GM19023 (cell line): ENCODE measurements around the gene HTT.
"Not testable (repeated sequence)": the region's sequence is repeated elsewhere in the genome, so short reads cannot be mapped to it uniquely, and the experiment has no call there.

Experiments
- ATAC-seq: cut with Tn5 transposase; IDR thresholded peaks from one replicate; pipeline ENCODE4 v1.9.1; 2021; ENCODE audit warnings: mild to moderate bottlenecking, moderate library complexity; ENCODE audit not compliant: unreplicated experiment

The HTT gene

DNA sequence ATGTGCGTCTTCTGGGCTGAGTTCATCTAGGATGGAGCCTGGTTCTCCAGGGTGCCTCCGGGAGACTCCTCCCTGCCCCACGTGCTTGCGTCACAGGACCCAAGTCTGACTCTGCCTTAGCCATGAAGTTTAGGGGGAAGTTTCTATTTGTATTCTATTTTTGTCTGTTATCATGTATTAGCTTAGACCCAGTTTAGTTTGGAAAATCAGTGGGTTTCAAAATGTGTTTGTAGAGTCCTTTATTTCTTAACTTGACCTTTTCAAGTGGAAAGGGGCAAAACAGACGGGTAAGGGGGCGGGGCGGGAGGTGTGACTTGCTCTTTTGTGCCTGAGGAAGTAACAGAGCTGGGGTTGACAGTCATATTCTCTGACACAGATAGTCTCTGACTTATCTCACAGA is 86.0 kb downstream of the HTT start:
- ATAC-seq, result no peak

DNA sequence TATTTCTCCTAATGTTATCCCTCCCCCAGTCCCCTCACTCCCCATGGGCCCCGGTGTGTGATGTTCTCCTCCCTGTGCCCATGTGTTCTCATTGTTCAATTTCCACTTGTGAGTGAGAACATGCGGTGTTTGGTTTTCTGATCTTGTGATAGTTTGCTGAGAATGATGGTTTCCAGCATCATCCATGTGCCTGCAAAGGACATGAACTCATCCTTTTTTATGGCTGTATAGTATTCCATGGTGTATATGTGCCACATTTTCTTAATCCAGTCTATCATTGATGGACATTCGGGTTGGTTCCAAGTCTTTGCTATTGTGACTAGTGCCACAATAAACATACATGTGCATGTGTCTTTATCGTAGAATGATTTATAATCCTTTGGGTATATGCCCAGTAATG is 86.6 kb downstream of the HTT start:
- ATAC-seq, result not testable (repeated sequence)

DNA sequence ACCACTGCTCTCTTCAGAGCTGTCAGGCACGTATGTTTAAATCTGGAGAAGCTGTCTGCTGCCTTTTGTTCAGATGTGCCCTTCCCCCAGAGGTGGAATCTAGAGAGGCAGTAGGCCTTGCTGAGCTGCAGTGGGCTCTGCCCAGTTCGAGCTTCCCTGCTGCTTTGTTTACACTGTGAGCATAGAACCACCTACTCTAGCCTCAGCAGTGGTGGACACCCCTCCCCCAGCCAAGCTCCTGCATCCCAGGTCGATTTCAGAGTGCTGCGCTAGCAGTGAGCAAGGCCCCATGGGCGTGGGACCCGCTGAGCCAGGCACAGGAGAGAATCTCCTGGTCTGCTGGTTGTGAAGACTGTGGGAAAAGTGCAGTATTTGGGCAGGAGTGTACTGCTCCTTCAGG is 92.0 kb downstream of the HTT start:
- not testable (repeated sequence) for ATAC-seq

DNA sequence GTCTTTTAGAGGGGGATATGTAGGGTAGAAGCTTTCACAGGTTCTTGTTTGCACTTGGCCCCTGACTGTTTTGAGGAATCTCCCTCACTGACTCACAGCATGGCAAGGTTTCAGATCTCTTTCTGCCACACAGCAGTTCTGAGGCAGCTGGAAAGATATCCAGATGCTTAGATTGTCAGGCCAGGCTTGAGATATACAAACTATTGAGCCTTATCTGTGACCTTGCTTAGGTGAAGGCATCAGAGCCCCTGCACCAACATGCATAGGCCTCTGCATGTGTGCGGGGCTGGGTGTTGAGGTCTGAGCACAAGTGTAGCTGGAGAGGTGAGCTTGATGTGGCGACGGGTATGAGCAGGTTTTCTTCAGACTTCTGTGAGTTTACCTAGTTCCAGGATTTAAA is 93.5 kb downstream of the HTT start:
- ATAC-seq, result no peak

DNA sequence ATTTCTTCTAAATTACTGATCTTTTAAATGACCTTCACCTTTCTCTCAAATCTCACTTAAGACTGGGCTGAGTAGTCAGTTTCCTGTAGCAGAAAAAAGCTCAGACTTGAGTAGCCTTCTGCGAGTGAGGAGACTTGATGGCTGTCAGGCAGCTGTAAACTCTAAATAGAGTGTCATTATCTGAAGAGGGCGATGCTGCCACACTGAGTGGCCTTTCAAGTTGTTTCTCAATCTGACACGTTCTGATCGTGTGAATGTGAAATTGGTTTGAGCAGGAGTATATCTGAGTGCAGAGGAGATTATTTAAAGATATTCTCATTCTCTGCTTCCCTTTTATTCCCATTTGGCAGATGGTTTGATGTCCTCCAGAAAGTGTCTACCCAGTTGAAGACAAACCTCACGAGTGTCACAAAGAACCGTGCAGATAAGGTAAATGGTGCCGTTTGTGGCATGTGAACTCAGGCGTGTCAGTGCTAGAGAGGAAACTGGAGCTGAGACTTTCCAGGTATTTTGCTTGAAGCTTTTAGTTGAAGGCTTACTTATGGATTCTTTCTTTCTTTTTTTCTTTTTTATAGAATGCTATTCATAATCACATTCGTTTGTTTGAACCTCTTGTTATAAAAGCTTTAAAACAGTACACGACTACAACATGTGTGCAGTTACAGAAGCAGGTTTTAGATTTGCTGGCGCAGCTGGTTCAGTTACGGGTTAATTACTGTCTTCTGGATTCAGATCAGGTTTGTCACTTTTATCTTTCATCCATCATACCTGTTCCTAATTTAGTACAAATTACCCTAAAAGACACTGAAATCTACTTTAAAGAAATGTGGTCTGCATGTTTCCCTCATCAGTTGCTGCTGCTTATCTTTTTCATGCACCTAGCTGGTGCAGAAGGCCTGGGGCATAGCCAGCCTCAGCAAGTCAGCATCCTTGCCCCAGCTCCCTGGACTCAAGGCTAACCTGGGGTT is 100.2 kb downstream of the HTT start:
- no peak for ATAC-seq

DNA sequence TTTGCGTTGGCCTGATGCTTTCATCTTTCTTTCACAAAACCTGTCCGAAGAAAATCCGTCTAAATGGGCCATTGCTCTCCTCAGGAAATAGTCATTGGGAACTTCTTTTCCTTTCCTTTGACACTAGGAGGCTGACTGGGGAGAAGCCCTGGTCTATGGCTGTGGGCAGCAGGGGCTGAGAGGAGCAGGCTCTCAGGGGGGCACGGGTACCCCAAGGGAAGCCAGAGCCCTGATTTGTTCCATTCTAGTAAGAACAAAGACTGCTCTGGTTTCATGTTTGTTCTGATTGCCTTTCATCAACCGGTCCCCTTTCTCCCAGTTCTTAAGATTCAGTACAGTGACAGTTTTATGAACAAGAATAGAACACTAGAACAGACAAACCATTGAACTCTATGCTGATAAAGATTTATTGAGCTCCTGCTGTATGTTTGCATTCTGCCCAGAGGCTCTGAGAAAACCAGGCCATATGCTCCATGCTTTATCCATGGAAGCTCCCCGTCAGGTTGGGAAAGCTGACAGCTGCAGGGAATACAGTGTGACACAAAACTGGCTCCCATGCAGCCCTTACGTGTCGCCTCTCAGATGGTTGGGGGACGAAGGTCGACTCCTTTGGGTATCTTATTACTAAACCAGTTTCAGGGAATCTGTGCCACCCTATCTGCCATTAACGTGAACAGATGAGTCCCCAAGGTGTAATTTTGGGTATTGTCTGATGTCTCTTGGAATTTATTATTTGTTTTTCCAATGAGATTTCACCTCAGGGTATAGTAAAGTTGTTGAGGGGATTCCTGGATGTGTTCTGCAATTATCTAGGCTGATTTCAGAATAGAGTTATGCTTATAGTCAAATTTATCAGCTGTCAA is 102.1 kb downstream of the HTT start:
- no peak for ATAC-seq

DNA sequence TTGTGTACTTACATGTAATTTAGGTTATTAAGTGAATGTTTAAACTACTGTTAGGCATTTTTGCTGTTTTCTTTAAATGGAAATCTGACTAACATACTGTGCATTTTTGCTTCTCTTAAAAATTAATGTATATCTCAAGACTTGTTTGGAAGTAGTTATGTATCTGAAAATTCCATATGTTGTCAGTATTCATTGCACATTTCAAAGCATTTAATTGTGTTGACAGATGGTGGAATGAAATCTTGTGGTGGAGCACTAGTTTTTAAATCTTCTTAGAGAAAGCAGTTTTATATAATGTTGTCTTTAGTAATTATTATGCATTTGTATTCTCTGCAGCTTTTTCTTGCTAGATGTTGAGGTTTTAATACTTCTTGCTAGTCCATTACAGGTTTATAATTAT is 102.9 kb downstream of the HTT start:
- no peak for ATAC-seq

DNA sequence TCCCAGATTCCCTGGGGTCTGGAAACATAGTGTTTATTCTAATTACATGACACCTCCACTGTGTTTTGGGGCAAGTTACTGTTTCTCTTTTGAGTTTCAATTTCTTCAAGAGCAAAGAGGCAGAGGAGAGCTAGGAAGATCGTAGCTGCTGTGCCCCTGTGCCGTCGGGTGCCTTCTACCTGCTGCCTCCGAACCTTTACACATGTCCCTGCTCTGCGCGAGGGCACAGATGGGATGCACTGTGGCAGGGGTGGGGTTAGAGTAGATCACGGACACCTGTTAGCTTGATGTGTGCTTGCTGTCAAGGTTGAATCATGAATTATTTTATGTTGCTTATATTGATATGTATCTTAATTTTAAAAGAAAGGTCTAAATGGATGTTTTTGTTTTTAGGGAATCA is 103.4 kb downstream of the HTT start:
- ATAC-seq, result no peak

DNA sequence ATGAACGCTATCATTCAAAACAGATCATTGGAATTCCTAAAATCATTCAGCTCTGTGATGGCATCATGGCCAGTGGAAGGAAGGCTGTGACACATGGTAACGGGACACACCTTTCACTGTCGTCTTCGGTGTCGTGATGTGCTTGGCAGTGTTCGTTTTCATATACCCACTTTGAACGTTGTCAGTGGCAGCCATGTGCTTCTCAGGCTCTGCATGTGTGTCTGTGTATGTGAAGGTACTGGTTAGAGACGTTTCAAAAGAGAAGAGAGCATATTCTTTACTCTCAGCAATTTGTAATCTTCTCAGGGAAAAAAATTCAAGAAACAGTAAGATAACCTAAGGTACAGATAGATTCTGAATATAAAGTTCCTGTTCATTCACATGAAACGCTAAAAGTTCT is 103.9 kb downstream of the HTT start:
- ATAC-seq, result no peak

DNA sequence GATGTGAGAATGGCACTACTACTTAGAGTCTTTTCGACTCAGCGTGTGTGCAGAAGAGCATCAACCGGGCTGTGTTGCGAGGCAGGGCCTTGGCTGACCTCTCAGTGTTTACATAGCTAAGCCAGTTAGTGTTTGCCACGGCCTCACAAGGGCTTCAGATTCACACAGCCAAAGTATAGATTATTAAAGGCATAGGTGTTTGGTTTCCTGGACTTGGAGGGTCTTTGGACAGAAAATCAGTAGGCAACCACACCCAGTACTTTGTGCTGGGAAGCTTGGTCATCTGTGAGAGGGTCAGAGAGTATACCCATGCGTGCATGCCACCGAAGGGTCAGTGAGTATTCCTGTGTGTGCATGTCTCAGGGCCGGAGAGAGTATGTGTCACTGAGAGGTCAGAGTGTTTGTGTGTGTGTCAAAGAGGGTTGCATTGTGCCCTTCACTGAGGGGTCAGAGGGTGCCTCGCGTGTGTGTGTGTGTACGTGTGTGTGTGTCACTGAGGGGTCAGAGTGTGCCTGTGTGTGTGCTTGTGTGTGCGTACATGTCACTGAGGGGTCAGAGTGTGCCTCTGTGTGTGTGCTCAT is 104.7 kb downstream of the HTT start:
- ATAC-seq, result no peak

DNA sequence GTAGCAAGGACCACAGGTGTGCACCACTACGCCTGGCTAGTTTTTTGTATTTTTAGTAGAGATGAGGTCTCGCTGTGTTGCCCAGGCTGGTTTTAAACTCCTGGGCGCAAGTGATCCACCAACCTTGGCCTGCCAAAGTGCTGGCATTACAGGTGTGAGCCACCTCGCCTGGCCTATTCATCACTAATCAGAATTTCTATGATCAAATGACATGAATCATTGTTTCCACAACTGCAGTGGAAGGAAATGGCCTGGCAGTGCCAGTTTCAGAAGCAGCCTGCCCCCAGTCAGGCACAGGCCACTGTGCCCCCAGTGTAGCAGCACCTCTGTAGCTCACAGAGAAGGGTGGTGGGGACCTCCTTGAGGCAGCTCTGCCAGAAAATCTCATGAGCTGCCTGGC is 108.5 kb downstream of the HTT start:
- no peak for ATAC-seq

DNA sequence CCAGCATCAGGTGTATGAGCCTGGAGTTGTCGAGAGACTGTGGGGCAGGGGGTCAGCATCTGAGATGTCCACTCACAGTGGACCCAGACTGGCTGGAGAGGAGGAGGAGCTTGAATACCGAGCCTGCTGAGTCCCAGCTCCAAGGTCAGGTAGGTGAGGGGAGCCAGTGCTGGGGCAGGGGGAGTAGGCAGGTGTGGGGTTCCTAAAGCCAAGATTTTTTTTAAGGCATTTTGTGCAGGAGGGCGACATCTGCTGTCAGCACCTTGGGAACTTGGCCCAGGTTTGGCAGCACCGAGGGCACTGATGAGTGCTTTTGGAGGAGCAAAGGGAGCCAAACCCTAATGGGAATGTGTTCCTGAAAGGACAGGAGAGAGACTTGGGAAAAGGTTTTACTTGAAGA is 110.2 kb downstream of the HTT start:
- ATAC-seq, result no peak

DNA sequence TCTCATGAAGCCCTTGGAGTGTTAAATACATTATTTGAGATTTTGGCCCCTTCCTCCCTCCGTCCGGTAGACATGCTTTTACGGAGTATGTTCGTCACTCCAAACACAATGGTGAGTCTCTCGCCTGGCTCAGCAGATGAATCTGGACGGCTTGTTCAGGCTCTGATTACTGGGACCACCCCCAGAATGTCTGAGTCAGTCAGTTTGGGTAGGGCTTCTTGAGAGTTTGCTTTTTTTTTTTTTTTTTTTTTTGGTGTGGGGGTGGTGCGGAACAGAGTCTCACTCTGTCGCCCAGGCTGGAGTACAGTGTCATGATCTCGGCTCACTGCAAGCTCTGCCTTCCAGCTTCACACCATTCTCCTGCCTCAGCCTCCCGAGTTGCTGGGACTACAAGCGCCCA is 112.1 kb downstream of the HTT start:
- ATAC-seq, result no peak

DNA sequence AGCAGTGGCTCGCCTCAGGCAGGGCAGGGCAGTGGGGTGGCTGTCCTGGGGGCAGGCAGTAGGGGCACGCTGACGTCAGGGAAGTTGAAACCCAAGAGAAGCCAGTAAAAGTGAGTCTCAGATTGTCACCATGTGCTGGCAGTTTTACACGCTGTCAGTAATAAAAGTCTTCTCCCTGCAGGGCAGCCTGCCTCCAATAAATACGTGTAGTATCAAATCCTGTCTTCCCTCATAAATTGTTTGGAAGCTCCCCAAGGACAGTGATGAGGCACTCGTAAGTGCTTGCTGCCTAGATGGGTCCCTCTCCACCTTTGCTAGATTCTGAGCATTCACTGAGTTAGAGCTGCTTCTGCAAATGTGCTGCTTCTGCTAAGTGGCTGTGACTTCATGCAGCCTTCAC is 113.6 kb downstream of the HTT start:
- no peak for ATAC-seq

DNA sequence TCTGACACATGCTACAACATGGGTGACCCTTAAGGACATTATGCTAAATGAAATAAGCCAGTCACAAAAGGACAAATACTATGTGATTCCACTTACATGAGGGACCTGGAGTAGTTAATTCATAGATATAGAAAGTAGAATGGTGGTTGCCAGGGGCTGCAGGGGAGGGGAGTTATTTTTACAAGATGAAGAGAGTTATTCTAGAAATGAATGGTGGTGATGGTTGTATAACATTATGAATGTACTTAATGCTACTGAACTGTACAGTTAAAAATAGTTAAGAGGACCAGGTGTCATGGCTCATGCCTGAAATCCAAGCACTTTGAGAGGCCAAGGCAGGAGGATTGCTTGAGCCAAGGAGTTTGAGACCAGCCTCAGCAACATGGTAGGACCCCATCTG is 115.0 kb downstream of the HTT start:
- no peak for ATAC-seq

DNA sequence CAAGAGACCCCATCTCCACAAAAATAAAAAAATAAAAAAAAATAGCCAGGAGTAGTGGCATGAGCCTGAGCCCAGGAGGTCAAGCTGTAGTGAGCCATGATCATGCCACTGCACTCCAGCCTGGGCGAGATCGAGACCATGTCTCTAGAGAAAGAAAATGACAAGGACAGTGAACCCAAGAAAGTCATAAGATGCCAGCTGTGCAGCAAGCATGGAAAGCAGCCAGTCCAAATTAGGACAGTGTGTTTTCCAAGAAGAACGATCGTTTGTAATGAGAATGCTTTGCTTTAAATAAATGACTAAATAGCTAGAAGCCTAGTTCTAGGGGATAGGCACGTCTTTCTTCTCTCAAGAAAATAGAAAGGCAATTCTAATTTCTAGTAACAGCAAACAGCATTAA is 116.1 kb downstream of the HTT start:
- no peak for ATAC-seq

DNA sequence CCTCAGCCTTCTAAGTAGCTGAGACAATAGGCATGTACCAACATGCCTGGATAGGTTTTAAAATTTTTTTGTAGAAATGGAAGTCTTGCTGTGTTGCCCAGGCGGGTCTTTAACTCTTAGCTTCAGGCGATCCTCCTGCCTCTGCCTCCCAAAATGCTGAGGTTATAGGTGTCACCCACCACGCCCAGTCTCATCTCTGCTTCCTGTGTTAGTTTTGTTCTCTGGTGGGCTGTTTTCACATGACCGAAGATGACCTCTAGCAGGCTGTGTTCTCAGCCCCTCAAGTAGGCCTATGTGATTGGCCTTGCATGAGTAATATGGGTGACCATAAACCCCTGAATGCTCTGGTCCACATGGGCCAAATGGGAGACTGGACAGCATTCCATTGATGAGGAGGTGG is 117.7 kb downstream of the HTT start:
- no peak for ATAC-seq

DNA sequence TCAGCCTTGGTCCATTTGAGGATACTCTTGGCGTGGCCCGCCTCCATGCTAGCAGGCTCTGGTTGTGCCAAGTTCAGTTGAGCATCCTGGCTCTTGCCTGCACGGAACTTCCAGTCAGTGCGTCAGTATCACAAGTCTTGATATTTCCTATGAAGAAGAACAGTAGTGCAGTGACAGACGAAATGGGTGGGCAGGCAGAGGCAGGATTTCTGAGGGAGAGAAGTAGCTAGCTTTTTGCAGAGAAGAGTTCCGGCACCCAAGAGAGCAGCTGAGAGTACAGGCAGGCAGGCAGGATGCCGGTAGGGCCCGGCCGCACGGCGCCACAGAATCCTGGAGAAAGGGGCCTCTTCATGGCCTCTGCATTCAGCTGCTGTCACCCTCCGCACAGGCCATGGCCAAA is 118.3 kb downstream of the HTT start:
- ATAC-seq, result no peak

DNA sequence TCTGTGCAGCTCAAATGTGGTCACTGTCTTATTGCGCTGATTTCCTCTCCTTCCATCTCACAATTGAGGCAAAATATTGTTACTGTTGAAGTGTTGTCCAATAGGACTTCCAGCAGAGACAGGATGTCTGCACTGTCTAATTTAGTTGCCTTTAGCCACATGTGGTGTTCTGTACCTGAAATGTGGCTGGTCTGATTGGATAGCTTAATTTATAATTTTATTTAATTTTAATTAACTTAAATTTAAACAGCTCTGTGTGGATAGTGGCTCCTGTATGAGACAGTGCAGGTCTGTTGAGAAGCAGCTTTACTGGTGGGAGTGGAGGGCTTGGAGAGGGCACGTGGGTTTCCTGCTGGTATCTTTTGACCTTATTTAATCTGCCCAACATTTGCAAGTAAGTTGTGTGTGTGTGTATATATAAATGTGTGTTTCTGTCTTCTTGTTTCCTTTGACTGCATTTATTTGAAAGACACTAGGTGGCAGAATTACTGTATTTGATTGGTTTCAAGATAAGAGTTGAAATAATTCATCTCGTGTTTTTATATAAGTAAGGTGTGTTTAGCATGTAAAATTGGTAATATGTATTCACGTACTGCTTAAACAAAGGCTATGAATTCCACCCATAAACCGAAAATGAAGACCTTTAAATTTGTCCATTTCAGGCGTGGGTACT is 119.2 kb downstream of the HTT start:
- ATAC-seq, result no peak

DNA sequence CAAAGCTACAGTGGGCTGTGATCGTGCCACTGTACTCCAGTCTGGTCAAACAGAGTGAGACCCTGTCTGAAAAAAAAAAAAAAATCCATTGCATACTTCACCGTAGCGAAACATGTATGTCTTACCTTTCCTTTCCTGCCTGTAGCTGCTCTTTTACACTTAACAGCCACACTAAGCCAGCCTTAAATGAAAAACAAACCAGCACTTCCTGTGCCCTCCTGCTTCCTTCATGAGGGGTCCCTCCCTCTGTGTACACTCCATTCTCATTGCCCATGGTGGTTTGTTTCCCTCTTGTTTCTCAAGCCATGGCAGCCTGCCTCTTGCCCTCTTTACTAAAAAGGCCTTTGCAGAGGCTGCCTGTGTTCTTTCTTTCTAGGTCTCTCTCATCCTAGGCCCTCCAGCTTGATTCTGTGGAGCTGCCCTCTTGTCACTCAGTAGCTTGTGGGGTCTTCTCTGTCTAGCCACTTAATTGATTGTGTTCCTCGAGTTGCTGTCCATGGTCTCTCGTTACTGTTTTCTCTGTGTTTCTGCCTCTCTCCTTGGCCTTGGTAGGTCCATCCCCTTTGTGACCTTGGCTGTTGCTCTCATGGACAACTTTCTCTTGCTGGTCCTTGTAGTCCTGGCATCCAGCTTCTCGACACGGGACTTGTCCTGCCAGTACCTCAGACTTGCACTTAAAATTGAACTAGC is 122.3 kb downstream of the HTT start:
- ATAC-seq, result no peak
